Measurements from ENCODE around the gene PSRC1.

Gene PSRC1

DNA sequence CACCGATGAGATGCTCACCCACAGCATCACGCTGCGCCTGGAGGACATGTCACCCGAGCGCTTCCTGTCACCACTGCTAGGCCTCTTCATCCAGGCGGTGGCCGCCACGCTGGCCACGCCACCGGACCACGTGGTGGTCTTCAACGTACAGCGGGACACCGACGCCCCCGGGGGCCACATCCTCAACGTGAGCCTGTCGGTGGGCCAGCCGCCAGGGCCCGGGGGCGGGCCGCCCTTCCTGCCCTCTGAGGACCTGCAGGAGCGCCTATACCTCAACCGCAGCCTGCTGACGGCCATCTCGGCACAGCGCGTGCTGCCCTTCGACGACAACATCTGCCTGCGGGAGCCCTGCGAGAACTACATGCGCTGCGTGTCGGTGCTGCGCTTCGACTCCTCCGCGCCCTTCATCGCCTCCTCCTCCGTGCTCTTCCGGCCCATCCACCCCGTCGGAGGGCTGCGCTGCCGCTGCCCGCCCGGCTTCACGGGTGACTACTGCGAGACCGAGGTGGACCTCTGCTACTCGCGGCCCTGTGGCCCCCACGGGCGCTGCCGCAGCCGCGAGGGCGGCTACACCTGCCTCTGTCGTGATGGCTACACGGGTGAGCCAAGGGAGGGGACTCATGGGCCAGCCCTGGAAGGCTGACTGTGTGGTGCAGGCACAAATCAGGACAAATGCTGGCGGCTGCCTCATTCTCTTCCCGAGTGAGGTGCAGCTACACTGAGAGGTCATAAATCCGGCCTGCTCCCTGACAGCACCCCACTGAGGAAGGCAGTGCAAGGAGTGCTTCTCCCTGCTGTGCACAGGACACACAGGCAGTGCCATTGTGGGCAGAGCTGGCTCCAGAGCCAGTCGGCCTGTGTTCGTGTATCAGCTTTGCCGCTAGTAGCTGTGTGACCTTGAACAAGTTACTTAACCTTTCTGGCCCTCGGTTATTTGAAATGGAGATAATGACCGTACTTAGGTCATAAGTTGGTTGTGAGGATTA, 24.2 kb downstream of the PSRC1 start:
- DNase-seq (ENCODE audit: low read depth, low spot score): no peak

DNA sequence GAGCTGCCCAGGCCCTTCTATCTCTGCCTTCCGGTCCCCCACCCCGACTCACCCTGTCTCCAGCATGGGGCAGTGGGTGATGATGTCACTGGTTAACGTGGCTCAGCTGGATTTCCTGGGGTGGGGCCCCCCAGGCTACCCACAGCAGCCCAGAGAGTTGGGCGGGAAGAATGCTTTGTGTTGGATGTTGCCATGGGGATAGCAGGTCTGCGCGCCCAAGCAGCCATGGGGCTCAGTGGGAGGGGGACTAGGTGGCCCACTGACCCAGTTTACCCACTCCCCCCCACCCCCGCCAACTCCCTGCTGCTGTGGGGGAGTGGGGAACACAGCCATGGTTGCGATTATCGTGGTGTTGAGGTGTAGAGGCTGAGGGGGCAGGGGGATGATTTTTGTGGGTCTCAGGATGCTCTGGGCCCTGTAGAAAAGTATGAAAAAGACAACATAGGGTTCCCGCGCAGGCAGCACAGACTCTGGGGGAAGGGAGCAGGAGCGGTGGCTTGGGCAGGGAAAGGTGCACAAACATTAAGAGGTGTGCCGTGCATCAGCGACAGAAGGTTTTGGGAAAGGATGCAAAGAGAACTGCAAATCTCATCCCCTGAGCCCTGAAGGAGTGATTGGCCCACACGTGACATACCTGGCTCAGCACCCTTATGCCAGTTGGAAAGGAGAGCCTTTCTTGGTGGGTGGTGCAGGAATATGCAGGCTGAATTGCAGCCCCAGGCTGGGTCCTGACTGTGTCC, 25.1 kb downstream of the PSRC1 start:
- peak; percentile 43 for DNase-seq (ENCODE audit: low read depth, low spot score)

DNA sequence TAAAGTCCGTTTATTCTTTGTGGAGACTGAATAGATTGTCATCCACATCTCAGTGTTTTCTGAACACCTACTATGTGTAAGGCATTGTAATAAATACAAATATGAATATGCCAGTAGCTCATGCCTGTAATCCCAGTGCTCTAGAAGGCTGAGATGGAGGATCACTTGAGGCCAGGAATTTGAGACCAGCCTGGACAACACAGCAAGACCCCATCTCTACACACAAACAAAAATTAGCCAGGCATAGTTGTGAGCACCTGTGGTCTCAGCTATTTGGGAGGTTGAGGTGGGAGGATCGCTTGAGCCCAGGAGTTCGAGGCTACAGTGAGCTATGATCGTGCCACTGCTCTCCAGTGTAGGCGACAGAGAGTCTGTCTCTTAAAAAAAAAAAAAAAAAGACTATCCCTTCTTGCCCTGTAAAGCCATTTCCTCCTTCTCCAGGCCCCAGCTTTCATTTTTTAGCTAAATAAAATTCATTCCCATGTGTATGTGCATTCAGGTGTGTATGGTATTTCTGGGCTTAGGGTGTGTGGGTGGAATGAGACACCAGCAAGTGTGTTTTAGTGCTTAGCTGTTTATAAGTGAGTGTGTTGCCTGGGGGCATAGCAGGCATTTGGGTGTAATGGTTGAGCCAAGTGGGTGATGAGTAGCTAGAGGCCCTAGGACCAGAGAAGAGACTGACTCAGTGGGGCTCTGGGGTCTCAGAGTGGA, 25.8 kb downstream of the PSRC1 start:
- no peak for DNase-seq (ENCODE audit: low read depth, low spot score)

DNA sequence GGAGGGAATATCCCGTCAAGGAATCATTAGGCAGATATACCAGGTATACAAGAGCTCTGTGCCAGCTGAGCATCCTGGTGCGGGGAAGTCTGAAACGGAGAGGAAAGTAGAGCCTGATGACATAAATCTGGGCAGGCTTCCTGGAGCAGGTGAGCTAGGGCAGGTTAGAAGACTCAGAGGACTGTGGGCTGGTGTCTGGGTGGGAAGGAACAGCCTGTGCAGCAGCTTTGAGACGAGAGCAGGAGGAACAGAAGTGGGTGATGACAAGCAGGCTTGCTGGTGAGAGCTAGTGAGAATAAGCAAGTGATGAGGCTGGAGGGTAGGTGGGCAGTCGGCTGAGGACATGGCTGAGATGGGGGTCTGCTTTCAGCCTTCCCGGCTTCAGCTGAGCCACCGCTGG, 26.9 kb downstream of the PSRC1 start:
- no peak for DNase-seq (ENCODE audit: low read depth, low spot score)

- no peak for DNase-seq (ENCODE audit: low read depth, low spot score)
Measured at GRCh38 chr1:109255678-109256077, 27.3 kb downstream of the PSRC1 start.

GRCh38 chr1:109255097-109255651, 27.8 kb downstream of the PSRC1 start:
- peak; percentile 47 for DNase-seq (ENCODE audit: low read depth, low spot score)

DNA sequence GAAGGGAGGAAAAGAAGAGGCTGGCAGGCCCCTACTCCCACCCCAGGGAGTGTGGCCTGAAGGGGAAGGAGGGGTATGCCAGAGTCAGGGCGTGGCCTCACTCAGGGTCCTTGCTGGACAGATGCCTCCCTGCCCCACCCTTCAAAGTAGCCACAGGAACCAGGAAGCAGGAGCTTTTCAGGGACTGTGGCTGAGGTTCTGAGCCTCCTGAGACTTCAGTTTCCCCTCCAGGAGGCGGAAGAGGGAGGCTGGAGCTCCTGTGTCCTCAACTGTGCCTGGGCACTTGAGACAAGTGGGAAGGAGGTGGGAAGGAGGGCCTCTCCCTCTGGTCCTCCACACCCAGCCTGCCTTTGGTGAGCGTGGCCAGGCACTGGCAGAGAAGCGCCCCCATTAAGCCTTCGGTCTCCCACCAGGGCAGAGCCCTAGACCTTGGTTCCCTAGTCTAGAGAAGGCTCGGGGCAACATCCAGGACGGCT, 28.3 kb downstream of the PSRC1 start:
- peak; percentile 35 for DNase-seq (ENCODE audit: low read depth, low spot score)

- peak; percentile 75 for DNase-seq (ENCODE audit: low read depth, low spot score)
Measured at GRCh38 chr1:109253803-109254620, 28.9 kb downstream of the PSRC1 start.

- DNase-seq (ENCODE audit: low read depth, low spot score): peak; percentile 81
Measured at GRCh38 chr1:109252893-109253802, 29.8 kb downstream of the PSRC1 start.

DNA sequence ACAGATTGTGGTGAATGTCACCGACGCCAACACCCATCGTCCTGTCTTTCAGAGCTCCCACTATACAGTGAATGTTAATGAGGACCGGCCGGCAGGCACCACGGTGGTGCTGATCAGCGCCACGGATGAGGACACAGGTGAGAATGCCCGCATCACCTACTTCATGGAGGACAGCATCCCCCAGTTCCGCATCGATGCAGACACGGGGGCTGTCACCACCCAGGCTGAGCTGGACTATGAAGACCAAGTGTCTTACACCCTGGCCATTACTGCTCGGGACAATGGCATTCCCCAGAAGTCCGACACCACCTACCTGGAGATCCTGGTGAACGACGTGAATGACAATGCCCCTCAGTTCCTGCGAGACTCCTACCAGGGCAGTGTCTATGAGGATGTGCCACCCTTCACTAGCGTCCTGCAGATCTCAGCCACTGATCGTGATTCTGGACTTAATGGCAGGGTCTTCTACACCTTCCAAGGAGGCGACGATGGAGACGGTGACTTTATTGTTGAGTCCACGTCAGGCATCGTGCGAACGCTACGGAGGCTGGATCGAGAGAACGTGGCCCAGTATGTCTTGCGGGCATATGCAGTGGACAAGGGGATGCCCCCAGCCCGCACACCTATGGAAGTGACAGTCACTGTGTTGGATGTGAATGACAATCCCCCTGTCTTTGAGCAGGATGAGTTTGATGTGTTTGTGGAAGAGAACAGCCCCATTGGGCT, 30.6 kb downstream of the PSRC1 start:
- DNase-seq (ENCODE audit: low read depth, low spot score): no peak

DNA sequence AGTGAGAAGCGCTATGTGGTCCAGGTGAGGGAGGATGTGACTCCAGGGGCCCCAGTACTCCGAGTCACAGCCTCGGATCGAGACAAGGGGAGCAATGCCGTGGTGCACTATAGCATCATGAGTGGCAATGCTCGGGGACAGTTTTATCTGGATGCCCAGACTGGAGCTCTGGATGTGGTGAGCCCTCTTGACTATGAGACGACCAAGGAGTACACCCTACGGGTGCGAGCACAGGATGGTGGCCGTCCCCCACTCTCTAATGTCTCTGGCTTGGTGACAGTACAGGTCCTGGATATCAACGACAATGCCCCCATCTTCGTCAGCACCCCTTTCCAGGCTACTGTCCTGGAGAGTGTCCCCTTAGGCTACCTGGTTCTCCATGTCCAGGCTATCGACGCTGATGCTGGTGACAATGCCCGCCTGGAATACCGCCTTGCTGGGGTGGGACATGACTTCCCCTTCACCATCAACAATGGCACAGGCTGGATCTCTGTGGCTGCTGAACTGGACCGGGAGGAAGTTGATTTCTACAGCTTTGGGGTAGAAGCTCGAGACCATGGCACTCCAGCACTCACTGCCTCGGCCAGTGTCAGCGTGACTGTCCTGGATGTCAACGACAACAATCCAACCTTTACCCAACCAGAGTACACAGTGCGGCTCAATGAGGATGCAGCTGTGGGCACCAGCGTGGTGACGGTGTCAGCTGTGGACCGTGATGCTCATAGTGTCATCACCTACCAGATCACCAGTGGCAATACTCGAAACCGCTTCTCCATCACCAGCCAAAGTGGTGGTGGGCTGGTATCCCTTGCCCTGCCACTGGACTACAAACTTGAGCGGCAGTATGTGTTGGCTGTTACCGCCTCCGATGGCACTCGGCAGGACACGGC, 31.4 kb downstream of the PSRC1 start:
- DNase-seq (ENCODE audit: low read depth, low spot score): no peak

DNA sequence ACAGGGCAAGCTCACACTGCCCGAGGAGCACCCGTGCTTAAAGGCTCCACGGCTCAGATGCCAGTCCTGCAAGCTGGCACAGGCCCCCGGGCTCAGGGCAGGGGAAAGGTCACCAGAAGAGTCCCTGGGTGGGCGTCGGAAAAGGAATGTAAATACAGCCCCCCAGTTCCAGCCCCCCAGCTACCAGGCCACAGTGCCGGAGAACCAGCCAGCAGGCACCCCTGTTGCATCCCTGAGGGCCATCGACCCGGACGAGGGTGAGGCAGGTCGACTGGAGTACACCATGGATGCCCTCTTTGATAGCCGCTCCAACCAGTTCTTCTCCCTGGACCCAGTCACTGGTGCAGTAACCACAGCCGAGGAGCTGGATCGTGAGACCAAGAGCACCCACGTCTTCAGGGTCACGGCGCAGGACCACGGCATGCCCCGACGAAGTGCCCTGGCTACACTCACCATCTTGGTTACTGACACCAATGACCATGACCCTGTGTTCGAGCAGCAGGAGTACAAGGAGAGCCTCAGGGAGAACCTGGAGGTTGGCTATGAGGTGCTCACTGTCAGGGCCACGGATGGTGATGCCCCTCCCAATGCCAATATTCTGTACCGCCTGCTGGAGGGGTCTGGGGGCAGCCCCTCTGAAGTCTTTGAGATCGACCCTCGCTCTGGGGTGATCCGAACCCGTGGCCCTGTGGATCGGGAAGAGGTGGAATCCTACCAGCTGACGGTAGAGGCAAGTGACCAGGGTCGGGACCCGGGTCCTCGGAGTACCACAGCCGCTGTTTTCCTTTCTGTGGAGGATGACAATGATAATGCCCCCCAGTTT, 32.3 kb downstream of the PSRC1 start:
- no peak for DNase-seq (ENCODE audit: low read depth, low spot score)

- DNase-seq (ENCODE audit: low read depth, low spot score): peak; percentile 46
Measured at GRCh38 chr1:109249654-109250401, 33.1 kb downstream of the PSRC1 start.

- peak; percentile 87 for DNase-seq (ENCODE audit: low read depth, low spot score)
Measured at GRCh38 chr1:109248797-109249629, 33.9 kb downstream of the PSRC1 start, which contains the start of gene CELSR2. Gene CELSR2, plus strand, starts transcription at chr1:109249539. Its CDS starts 541 bp downstream, at chr1:109250080.

DNA sequence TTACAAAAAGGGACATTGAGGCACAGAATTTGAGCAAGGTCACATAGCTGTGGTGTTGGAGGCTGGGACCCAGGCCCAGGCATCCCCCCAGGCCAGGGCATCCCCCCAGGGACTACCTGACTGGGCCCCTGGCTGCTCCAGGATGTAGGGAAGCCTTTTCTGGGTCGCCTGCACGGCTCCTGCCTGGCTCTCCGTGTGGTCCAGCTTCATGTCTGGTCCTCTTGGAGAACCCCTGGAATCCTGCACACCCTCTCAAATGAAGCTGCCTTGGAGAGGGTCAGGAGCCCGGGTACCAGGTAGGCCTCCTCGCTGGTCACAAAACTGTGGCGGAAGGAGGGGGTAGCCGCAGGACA, 34.5 kb downstream of the PSRC1 start:
- DNase-seq (ENCODE audit: low read depth, low spot score): no peak

Measured in astrocyte of the hippocampus (primary cell).